ENCODE results near the gene SGK2.

The SGK2 gene

GRCh38 chr20:43558412-43559146 is at the start of gene SGK2:
SGK2 (plus strand) TSS chr20:43559027; CDS start chr20:43566496, 7,469 bp downstream.
- DNase-seq: no peak

GRCh38 chr20:43511879-43512278 is 46.9 kb upstream of the SGK2 start:
- DNase-seq: no peak

GRCh38 chr20:43513372-43513930 is 45.4 kb upstream of the SGK2 start:
- DNase-seq: no peak

GRCh38 chr20:43513931-43514647 is 44.7 kb upstream of the SGK2 start:
- peak; percentile 98 for DNase-seq

- no peak for DNase-seq
Measured at GRCh38 chr20:43514648-43514999, 44.2 kb upstream of the SGK2 start.

GRCh38 chr20:43515628-43516027 is 43.2 kb upstream of the SGK2 start:
- DNase-seq: no peak

GRCh38 chr20:43516251-43516824 is 42.5 kb upstream of the SGK2 start:
- DNase-seq: no peak

- DNase-seq: no peak
Measured at GRCh38 chr20:43520074-43520630, 38.7 kb upstream of the SGK2 start.

- DNase-seq: no peak
Measured at GRCh38 chr20:43525021-43525420, 33.8 kb upstream of the SGK2 start.

GRCh38 chr20:43528258-43528875 is 30.5 kb upstream of the SGK2 start:
- DNase-seq: no peak

- DNase-seq: no peak
Measured at GRCh38 chr20:43529051-43529450, 29.8 kb upstream of the SGK2 start.

- no peak for DNase-seq
Measured at GRCh38 chr20:43529457-43530153, 29.2 kb upstream of the SGK2 start.

GRCh38 chr20:43530321-43531090 is 28.3 kb upstream of the SGK2 start:
- no peak for DNase-seq

GRCh38 chr20:43531091-43531443 is 27.8 kb upstream of the SGK2 start:
- no peak for DNase-seq

GRCh38 chr20:43532416-43533055 is 26.3 kb upstream of the SGK2 start:
- no peak for DNase-seq

- DNase-seq: peak; percentile 40
Measured at GRCh38 chr20:43533060-43533459, 25.8 kb upstream of the SGK2 start.

GRCh38 chr20:43534016-43534415 is 24.8 kb upstream of the SGK2 start:
- no peak for DNase-seq

GRCh38 chr20:43534791-43535350 is 24.0 kb upstream of the SGK2 start:
- DNase-seq: no peak

- no peak for DNase-seq
Measured at GRCh38 chr20:43535370-43536004, 23.3 kb upstream of the SGK2 start.

All from fibroblast of upper back skin (primary cell).